ENCODE data around the gene RAD51B.

DNA sequence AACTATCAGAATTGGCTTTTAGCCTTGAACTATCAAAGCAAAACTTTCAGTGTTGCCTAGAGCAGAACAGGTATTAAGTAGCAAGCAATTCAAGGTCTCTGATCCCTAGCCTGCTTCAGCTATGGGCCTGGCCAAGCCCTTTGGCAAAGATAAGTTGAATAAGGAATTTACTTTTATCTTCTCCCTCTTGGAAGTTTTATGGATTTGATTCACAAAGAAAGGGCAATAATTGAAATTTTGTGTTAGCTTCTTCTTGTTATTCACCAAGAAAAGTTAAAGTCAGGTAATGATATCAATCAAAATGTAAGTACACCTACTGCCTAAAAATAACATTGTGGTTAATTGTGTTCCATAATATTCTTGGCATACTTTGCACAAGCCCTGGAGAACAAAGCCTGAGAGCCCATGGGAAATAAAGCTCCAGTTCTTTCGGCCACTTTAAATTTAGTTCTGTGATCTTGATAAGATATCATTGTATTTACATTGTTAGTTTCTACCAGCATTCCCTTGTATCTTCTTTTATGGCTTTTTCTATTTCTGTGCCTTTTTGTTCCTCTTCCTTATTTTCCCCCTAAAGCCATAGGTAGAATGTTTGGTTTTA, 158.0 kb downstream of the RAD51B start:
- TF ChIP-seq, protein P1, sequence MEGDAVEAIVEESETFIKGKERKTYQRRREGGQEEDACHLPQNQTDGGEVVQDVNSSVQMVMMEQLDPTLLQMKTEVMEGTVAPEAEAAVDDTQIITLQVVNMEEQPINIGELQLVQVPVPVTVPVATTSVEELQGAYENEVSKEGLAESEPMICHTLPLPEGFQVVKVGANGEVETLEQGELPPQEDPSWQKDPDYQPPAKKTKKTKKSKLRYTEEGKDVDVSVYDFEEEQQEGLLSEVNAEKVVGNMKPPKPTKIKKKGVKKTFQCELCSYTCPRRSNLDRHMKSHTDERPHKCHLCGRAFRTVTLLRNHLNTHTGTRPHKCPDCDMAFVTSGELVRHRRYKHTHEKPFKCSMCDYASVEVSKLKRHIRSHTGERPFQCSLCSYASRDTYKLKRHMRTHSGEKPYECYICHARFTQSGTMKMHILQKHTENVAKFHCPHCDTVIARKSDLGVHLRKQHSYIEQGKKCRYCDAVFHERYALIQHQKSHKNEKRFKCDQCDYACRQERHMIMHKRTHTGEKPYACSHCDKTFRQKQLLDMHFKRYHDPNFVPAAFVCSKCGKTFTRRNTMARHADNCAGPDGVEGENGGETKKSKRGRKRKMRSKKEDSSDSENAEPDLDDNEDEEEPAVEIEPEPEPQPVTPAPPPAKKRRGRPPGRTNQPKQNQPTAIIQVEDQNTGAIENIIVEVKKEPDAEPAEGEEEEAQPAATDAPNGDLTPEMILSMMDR (IDR thresholded peaks at IDR 0.05) = no peak
- TF ChIP-seq POLR2A (IDR thresholded peaks at IDR 0.05) = no peak

Measured in ovary (tissue), 3 donors.